CD14-positive monocyte (primary cell): ENCODE data around the gene SETD4. TPM values are rescaled to one million over a fixed set of nuclear protein-coding genes. Genes with fewer than 3 reads are reported as not detected.

Experiments
- DNase-seq, 3 donors: peaks; one replicate each; pipeline ENCODE4 v3.0.0-alpha.2; 2011 to 2022
- H2AFZ ChIP-seq: 2 replicates; pipeline ENCODE4 v1.6.0; 2012; ENCODE audit warnings: mild to moderate bottlenecking, low read depth, low read length, inconsistent platforms; ENCODE audit not compliant: insufficient read depth, poor library complexity, severe bottlenecking
- H3K27ac ChIP-seq, 2 donors: 1 replicate in 1 of 2; 2 replicates in 1 of 2; pipeline ENCODE4 v1.5.1; 2012 to 2013; ENCODE audit warnings: low read length in 2 of 2, control low read depth in 1 of 2, inconsistent platforms in 1 of 2, low read depth in 1 of 2, mild to moderate bottlenecking in 1 of 2
- H3K27me3 ChIP-seq, 2 donors: one replicate each; pipeline versions ENCODE4 v1.6.0 to v1.6.1; 2011 to 2013; ENCODE audit warnings: low read length in 2 of 2; ENCODE audit not compliant: control insufficient read depth in 2 of 2, insufficient read depth in 2 of 2
- H3K36me3 ChIP-seq, 2 donors: replicated peaks in 1 of 2; 1 replicate in 1 of 2; 2 replicates in 1 of 2; pipeline versions ENCODE4 v1.5.1 to v1.6.1; 2012 to 2013; ENCODE audit warnings: low read length in 2 of 2, control low read depth in 1 of 2, inconsistent platforms in 1 of 2, mild to moderate bottlenecking in 1 of 2; ENCODE audit not compliant: insufficient read depth in 2 of 2, control insufficient read depth in 1 of 2
- H3K4me1 ChIP-seq, 2 donors: 1 replicate in 1 of 2; 2 replicates in 1 of 2; pipeline versions ENCODE4 v1.5.1 to v1.6.1; 2012 to 2013; ENCODE audit warnings: low read length in 2 of 2, control low read depth in 1 of 2, inconsistent platforms in 1 of 2, mild to moderate bottlenecking in 1 of 2, moderate library complexity in 1 of 2; ENCODE audit not compliant: insufficient read depth in 2 of 2, control insufficient read depth in 1 of 2
- H3K4me2 ChIP-seq: replicated peaks from 2 replicates; pipeline ENCODE3; 2012; ENCODE audit warnings: low read length, moderate library complexity, mild to moderate bottlenecking; ENCODE audit not compliant: poor library complexity, severe bottlenecking; ENCODE audit errors: extremely low read depth
- H3K4me3 ChIP-seq, 3 experiments: fragments of 200-600 bp in 1 of 3; sonication (generic) in 1 of 3; replicated peaks in 1 of 3; 1 replicate in 2 of 3; 2 replicates in 1 of 3; pipeline ENCODE4 v1.5.1; 2011 to 2013; ENCODE audit warnings: low read length in 3 of 3, mild to moderate bottlenecking in 3 of 3, control low read depth in 2 of 3, low read depth in 2 of 3, inconsistent platforms in 1 of 3, moderate library complexity in 1 of 3
- H3K79me2 ChIP-seq: 2 replicates; pipeline ENCODE4 v1.6.0; 2012; ENCODE audit warnings: mild to moderate bottlenecking, control low read depth, inconsistent platforms, low read length, moderate library complexity; ENCODE audit not compliant: insufficient read depth
- H3K9ac ChIP-seq: 2 replicates; pipeline ENCODE4 v1.6.0; 2017; ENCODE audit warnings: low read length, mild to moderate bottlenecking; ENCODE audit not compliant: insufficient read depth, poor library complexity, severe bottlenecking
- H3K9me3 ChIP-seq, 2 donors: replicated peaks in 1 of 2; 1 replicate in 1 of 2; 2 replicates in 1 of 2; pipeline versions ENCODE4 v1.5.1 to v1.6.1; 2012 to 2013; ENCODE audit warnings: low read length in 2 of 2, control low read depth in 1 of 2; ENCODE audit not compliant: control insufficient read depth in 1 of 2, insufficient read depth in 1 of 2
- H4K20me1 ChIP-seq: 2 replicates; pipeline ENCODE4 v1.6.0; 2012; ENCODE audit warnings: mild to moderate bottlenecking, low read length, control low read depth, moderate library complexity; ENCODE audit not compliant: insufficient read depth
- H3K27ac Mint-ChIP-seq, 7 donors: one replicate each; pipeline ENCODE4 v1.8.0; 2020; ENCODE audit warnings: mild to moderate bottlenecking in 7 of 7, mixed read lengths in 7 of 7, moderate library complexity in 6 of 7, inconsistent platforms in 2 of 7
- H3K27me3 Mint-ChIP-seq, 3 donors: one replicate each; pipeline ENCODE4 v1.8.0; 2021 to 2022; ENCODE audit warnings: low read depth in 3 of 3, mild to moderate bottlenecking in 3 of 3, mixed read lengths in 3 of 3, moderate library complexity in 3 of 3, inconsistent platforms in 1 of 3
- H3K36me3 Mint-ChIP-seq, 2 donors: one replicate each; pipeline ENCODE4 v1.8.0; 2020; ENCODE audit warnings: mixed read lengths in 2 of 2, inconsistent platforms in 1 of 2, mild to moderate bottlenecking in 1 of 2
- H3K4me1 Mint-ChIP-seq: one replicate; pipeline ENCODE4 v1.8.0; 2020; ENCODE audit warnings: mild to moderate bottlenecking, mixed read lengths
- H3K4me3 Mint-ChIP-seq, 2 donors: one replicate each; pipeline ENCODE4 v1.8.0; 2020; ENCODE audit warnings: mild to moderate bottlenecking in 2 of 2, mixed read lengths in 2 of 2, moderate library complexity in 1 of 2
- H3K9me3 Mint-ChIP-seq, 7 donors: one replicate each; pipeline ENCODE4 v1.8.0; 2020 to 2022; ENCODE audit warnings: mixed read lengths in 7 of 7, mild to moderate bottlenecking in 6 of 7, moderate library complexity in 6 of 7, inconsistent platforms in 2 of 7
- CTCF ChIP-seq: fragments of 200-600 bp; IDR thresholded peaks from one replicate; pipeline ENCODE4 v1.8.0; 2022; ENCODE audit warnings: antibody characterized with exemption, mild to moderate bottlenecking
- WGBS: methylation state at CpG from one replicate; pipeline ENCODE4 v1.1.5; 2013; ENCODE audit warnings: missing lambda C conversion rate; ENCODE audit not compliant: insufficient coverage; 5-methylcytosine and 5-hydroxymethylcytosine counted together
- intact Hi-C, 2 donors: fragments of 100-400 bp; cut with micrococcal nuclease; formaldehyde crosslinking; loops; one replicate each; pipeline versions ENCODE4 v1.15.0 to v1.15.1; 2023
- polyA plus RNA-seq, 3 donors: library from polyadenylated mRNA; depleted of rRNA in 1 of 3; unstranded in 2 of 3; stranded (reverse) in 1 of 3; fragments of 300-500 nt in 2 of 3; fragments of >200 nt in 1 of 3; fragmentation: Illumina TruSeq in 2 of 3; gene quantifications; 1 replicate in 2 of 3; 2 replicates in 1 of 3; pipeline ENCODE4 v1.2.3, GENCODE V29; 2012 to 2021

Gene SETD4
- polyA plus RNA-seq, 3 donors, result 4.1 to 10.8 (median 4.3) TPM

- H3K4me1 ChIP-seq, result peaks cover 34 to 37% of the 10 kb centered on the region in 2 donors
- H3K9me3 ChIP-seq, result no peaks in the 10 kb centered on the region
- H3K4me2 ChIP-seq, result no peak overlapping the region
- Mint-ChIP-seq H3K9me3 (peaks cover 0 to 7% (median 0%) of the 10 kb centered on the region in 7 donors), H3K27me3 (peaks cover 0 to 3% (median 0%) of the 10 kb centered on the region in 3 donors), H3K4me1 (peaks cover 38% of the 10 kb centered on the region), H3K27ac (peak overlapping the region in 6 of 7 donors; percentile 3 to 91 (median 80)), H3K36me3 (peaks cover 4 to 5% of the 10 kb centered on the region in 2 donors), H3K4me3 (no peak overlapping the region)
- 47% methylated on average over 3 of the region's 8 CpGs for WGBS
- H3K36me3 ChIP-seq, result peaks cover 0 to 6% of the 10 kb centered on the region in 2 donors
- no peaks in the 10 kb centered on the region for H4K20me1 ChIP-seq
- no peak overlapping the region for H3K4me3 ChIP-seq
- no peaks in the 10 kb centered on the region for H3K79me2 ChIP-seq
- DNase-seq, result no peak
- H2AFZ ChIP-seq, result peak overlapping the region; percentile 47
- intact Hi-C loops, result no loop called here
- TF ChIP-seq CTCF, result no peak
- peak overlapping the region in 1 of 2 donors; percentile 59 for H3K27ac ChIP-seq
- no peak overlapping the region for H3K9ac ChIP-seq
- no peaks in the 10 kb centered on the region for H3K27me3 ChIP-seq
These were observed 19.3 kb upstream of the SETD4 start for GRCh38 chr21:36079671-36080070.

GRCh38 chr21:36079010-36079649 lies 18.8 kb upstream of the SETD4 start:
- WGBS, result 45% methylated on average over 13 of the region's 14 CpGs

More at GRCh38 chr21:36079010-36079649, 18.8 kb upstream of the SETD4 start:
- H3K27ac ChIP-seq, result peak overlapping the region; percentile 53 to 59
- H3K36me3 ChIP-seq, result peaks cover 0 to 10% of the 10 kb centered on the region in 2 donors
- H3K9ac ChIP-seq, result no peak overlapping the region
- Mint-ChIP-seq H3K27me3 (peaks cover 0 to 3% (median 0%) of the 10 kb centered on the region in 3 donors), H3K4me1 (peaks cover 38% of the 10 kb centered on the region), H3K4me3 (peak overlapping the region; percentile 59 to 62), H3K27ac (peak overlapping the region; percentile 85 to 92 (median 88)), H3K9me3 (peaks cover 0 to 7% (median 0%) of the 10 kb centered on the region in 7 donors), H3K36me3 (peaks cover 5 to 8% of the 10 kb centered on the region in 2 donors)
- H3K4me3 ChIP-seq, result peak overlapping the region in 1 of 3 experiments; percentile 29
- H3K27me3 ChIP-seq, result no peaks in the 10 kb centered on the region
- peak overlapping the region; percentile 17 for H3K4me2 ChIP-seq
- H3K79me2 ChIP-seq, result no peaks in the 10 kb centered on the region
- TF ChIP-seq CTCF, result no peak
- DNase-seq, result peak; percentile 47 to 55 (median 54)
- peaks cover 34 to 37% of the 10 kb centered on the region in 2 donors for H3K4me1 ChIP-seq
- no peaks in the 10 kb centered on the region for H4K20me1 ChIP-seq
- no peaks in the 10 kb centered on the region for H3K9me3 ChIP-seq
- intact Hi-C loops, result no loop called here
- H2AFZ ChIP-seq, result peak overlapping the region; percentile 65
